ENCODE measurements around the gene CACNG4. TPM values are rescaled to one million over a fixed set of nuclear protein-coding genes. Genes with fewer than 3 reads are reported as not detected.

Gene CACNG4
- total RNA-seq, 1 experiment from 2014 or later, result 40.3 TPM

GRCh38 chr17:67055811-67056745 is 91.6 kb downstream of the CACNG4 start:
- ATAC-seq, result no peak
- TF ChIP-seq POLR2AphosphoS5 (IDR thresholded peaks at IDR 0.05; ENCODE audit: low read depth, low read length), result no peak
- TF ChIP-seq, protein P1, sequence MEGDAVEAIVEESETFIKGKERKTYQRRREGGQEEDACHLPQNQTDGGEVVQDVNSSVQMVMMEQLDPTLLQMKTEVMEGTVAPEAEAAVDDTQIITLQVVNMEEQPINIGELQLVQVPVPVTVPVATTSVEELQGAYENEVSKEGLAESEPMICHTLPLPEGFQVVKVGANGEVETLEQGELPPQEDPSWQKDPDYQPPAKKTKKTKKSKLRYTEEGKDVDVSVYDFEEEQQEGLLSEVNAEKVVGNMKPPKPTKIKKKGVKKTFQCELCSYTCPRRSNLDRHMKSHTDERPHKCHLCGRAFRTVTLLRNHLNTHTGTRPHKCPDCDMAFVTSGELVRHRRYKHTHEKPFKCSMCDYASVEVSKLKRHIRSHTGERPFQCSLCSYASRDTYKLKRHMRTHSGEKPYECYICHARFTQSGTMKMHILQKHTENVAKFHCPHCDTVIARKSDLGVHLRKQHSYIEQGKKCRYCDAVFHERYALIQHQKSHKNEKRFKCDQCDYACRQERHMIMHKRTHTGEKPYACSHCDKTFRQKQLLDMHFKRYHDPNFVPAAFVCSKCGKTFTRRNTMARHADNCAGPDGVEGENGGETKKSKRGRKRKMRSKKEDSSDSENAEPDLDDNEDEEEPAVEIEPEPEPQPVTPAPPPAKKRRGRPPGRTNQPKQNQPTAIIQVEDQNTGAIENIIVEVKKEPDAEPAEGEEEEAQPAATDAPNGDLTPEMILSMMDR (IDR thresholded peaks at IDR 0.05), result no peak
- no peak for TF ChIP-seq SIN3A (IDR thresholded peaks at IDR 0.05; ENCODE audit: borderline replicate concordance, insufficient read depth, low read depth, low read length)
- TF ChIP-seq TCF7L2 (IDR thresholded peaks at IDR 0.05; ENCODE audit: low read depth, low read length), result no peak
- TF ChIP-seq REST (IDR thresholded peaks at IDR 0.05; ENCODE audit: insufficient read depth in 1 of 2, low read depth in 2 of 2, low read length in 1 of 2), result no peak
- ChIA-PET CTCF (no interaction called here), POLR2A (no interaction called here)
- Histone ChIP-seq H3K27ac (ENCODE audit: low read length) (no peak overlapping the region), H3K9me3 (ENCODE audit: control insufficient read depth, insufficient read depth, low read depth, low read length) (no peaks in the 10 kb centered on the region), H3K4me3 (ENCODE audit: low read depth in 2 of 2, low read length in 2 of 2) (no peak overlapping the region), H3K36me3 (ENCODE audit: control insufficient read depth, insufficient read depth, low read length) (no peaks in the 10 kb centered on the region), H3K27me3 (ENCODE audit: control insufficient read depth, insufficient read depth, low read length) (no peaks in the 10 kb centered on the region), H3K4me1 (ENCODE audit: control insufficient read depth, insufficient read depth, low read length) (no peaks in the 10 kb centered on the region)
- intact Hi-C loops (cut with micrococcal nuclease; ENCODE audit: unreplicated experiment) (no loop called here), in situ Hi-C loops (cut with HindIII; ENCODE audit: low pct_unique_long_range_greater_than_20kb, low sequenced_read_pairs) (no loop called here)
- BruUV-seq (replicated peaks), result no TSS peak
- no peak for DNase-seq (ENCODE audit: low read depth, low spot score)

DNA sequence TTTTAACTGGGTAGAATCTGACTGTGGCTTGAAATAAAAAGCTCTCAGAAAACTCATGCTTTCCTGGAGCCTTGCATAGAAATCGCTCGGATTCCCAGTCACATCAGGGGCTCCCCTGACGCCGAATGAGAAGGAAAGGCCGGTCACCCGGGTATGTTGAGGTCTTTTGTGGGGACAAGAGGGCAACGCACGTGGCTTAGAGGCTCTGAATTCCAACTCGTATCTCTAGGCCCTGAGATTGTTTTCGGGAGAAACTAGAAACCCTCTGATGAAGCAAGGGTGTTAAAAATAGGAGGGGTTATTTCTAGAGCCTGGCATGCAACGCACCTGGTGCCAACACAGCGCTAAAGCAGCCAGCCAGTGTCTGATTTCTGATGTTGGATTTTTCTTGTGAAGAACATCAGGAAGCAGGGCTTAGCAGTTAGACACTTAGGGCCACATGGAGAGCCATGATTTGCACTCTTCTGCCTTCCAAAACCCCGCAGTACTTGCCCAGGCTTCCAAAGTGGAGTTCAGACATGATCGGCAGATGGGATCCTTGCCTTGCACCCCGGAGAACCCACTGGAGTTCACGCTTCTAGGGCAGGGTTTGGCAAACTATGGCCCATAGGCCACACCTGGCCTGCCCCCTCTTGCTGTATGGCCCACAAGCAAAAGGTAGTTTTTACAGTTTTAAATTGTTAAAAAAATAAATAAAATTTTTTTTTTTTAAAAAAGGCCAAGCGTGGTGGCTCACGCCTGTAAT is 92.4 kb downstream of the CACNG4 start:
- no peak for DNase-seq (ENCODE audit: low read depth, low spot score)
- Histone ChIP-seq H3K9me3 (ENCODE audit: control insufficient read depth, insufficient read depth, low read depth, low read length) (no peaks in the 10 kb centered on the region), H3K27ac (ENCODE audit: low read length) (no peak overlapping the region), H3K4me1 (ENCODE audit: control insufficient read depth, insufficient read depth, low read length) (no peaks in the 10 kb centered on the region), H3K36me3 (ENCODE audit: control insufficient read depth, insufficient read depth, low read length) (no peaks in the 10 kb centered on the region), H3K4me3 (ENCODE audit: low read depth in 2 of 2, low read length in 2 of 2) (no peak overlapping the region), H3K27me3 (ENCODE audit: control insufficient read depth, insufficient read depth, low read length) (no peaks in the 10 kb centered on the region)
- TF ChIP-seq, protein P1 (IDR thresholded peaks at IDR 0.05), result no peak
- TF ChIP-seq TCF7L2 (IDR thresholded peaks at IDR 0.05; ENCODE audit: low read depth, low read length) (no peak), SIN3A (IDR thresholded peaks at IDR 0.05; ENCODE audit: borderline replicate concordance, insufficient read depth, low read depth, low read length) (no peak), POLR2AphosphoS5 (IDR thresholded peaks at IDR 0.05; ENCODE audit: low read depth, low read length) (no peak), REST (IDR thresholded peaks at IDR 0.05; ENCODE audit: insufficient read depth in 1 of 2, low read depth in 2 of 2, low read length in 1 of 2) (no peak)
- ATAC-seq, result no peak
- intact Hi-C loops (cut with micrococcal nuclease; ENCODE audit: unreplicated experiment) (no loop called here), in situ Hi-C loops (cut with HindIII; ENCODE audit: low pct_unique_long_range_greater_than_20kb, low sequenced_read_pairs) (no loop called here)
- BruUV-seq (replicated peaks), result no TSS peak
- ChIA-PET POLR2A (no interaction called here), CTCF (no interaction called here)

Measured in Panc1 (cell line).